H1 (cell line): Measurements from ENCODE around the gene ABCA13. TPM values are rescaled to one million over a fixed set of nuclear protein-coding genes. Genes with fewer than 3 reads are reported as not detected.

Experiments
- CTCF ChIA-PET: fragments of 300-600 bp; sonication (Branson Sonifier 250); formaldehyde crosslinking; loops from one replicate; lab custom pipeline; 2021; ENCODE audit not compliant: partially characterized antibody; lab: Charles Lee
- POLR2A ChIA-PET: fragments of 300-600 bp; sonication (Branson Sonifier 250); formaldehyde crosslinking; loops from one replicate; lab custom pipeline; 2021; ENCODE audit warnings: inconsistent platforms; ENCODE audit not compliant: partially characterized antibody; lab: Charles Lee
- DNase-seq, 2 experiments: peaks; one replicate each; pipeline versions ENCODE4 v3.0.0 to v3.0.0-alpha.2; 2010 to 2022; ENCODE audit warnings: low spot score in 2 of 2, low read depth in 1 of 2, mixed read lengths in 1 of 2
- FAIRE-seq: peaks from 2 replicates; lab custom pipeline; 2011; peaks lifted over from hg19 to GRCh38; lab: Jason Lieb, UNC
- H2AFZ ChIP-seq: 2 replicates; pipeline ENCODE4 v1.8.1; 2012; ENCODE audit warnings: low read length, inconsistent platforms
- H2AK5ac ChIP-seq: 2 replicates; pipeline ENCODE4 v1.6.1; 2013; ENCODE audit warnings: low read depth, low read length
- H2BK120ac ChIP-seq: replicated peaks from 2 replicates; pipeline ENCODE3; 2013; ENCODE audit warnings: low read depth, low read length, inconsistent platforms
- H2BK12ac ChIP-seq: 2 replicates; pipeline ENCODE4 v1.6.1; 2013; ENCODE audit warnings: low read depth, low read length
- H2BK15ac ChIP-seq: 2 replicates; pipeline ENCODE4 v1.6.1; 2013; ENCODE audit warnings: low read length
- H2BK20ac ChIP-seq: 2 replicates; pipeline ENCODE4 v1.6.1; 2013; ENCODE audit warnings: low read length
- H2BK5ac ChIP-seq: 2 replicates; pipeline ENCODE4 v1.6.1; 2013; ENCODE audit warnings: low read depth, low read length
- H3K14ac ChIP-seq: 2 replicates; pipeline ENCODE4 v1.6.1; 2013; ENCODE audit warnings: inconsistent platforms; ENCODE audit not compliant: insufficient read length
- H3K18ac ChIP-seq: 2 replicates; pipeline ENCODE4 v1.6.1; 2013; ENCODE audit warnings: low read length; ENCODE audit errors: extremely low read depth
- H3K23ac ChIP-seq: 2 replicates; pipeline ENCODE4 v1.6.1; 2013; ENCODE audit warnings: inconsistent platforms; ENCODE audit not compliant: insufficient read length
- H3K23me2 ChIP-seq: 2 replicates; pipeline ENCODE4 v1.6.1; 2013; ENCODE audit warnings: low read depth, low read length
- H3K27ac ChIP-seq: 2 replicates; pipeline ENCODE4 v1.6.1; 2011; ENCODE audit warnings: low read depth, low read length, inconsistent platforms
- H3K27me3 ChIP-seq, 4 experiments: replicated peaks in 1 of 4; 1 replicate in 1 of 4; 2 replicates in 3 of 4; pipeline versions ENCODE4 v1.6.1 to v1.8.1; 2011 to 2013; ENCODE audit warnings: low read length in 3 of 4, mild to moderate bottlenecking in 3 of 4, inconsistent platforms in 2 of 4, mixed read lengths in 2 of 4, moderate library complexity in 1 of 4; ENCODE audit not compliant: control insufficient read depth in 3 of 4, insufficient read depth in 3 of 4; ENCODE audit errors: extremely low read depth in 1 of 4
- H3K36me3 ChIP-seq, 4 experiments: 2 replicates each; pipeline versions ENCODE4 v1.6.1 to v1.8.1; 2011 to 2013; ENCODE audit warnings: mild to moderate bottlenecking in 4 of 4, low read length in 3 of 4, moderate library complexity in 2 of 4, control low read depth in 1 of 4, inconsistent platforms in 1 of 4; ENCODE audit not compliant: insufficient read depth in 4 of 4, control insufficient read depth in 2 of 4
- H3K4ac ChIP-seq: replicated peaks from 2 replicates; pipeline ENCODE3; 2013; ENCODE audit warnings: low read length, low read depth, mixed read lengths, inconsistent platforms; ENCODE audit not compliant: insufficient read length
- H3K4me1 ChIP-seq, 4 experiments: replicated peaks in 1 of 4; 1 replicate in 1 of 4; 2 replicates in 3 of 4; pipeline versions ENCODE4 v1.6.1 to v1.8.1; 2011 to 2013; ENCODE audit warnings: low read length in 3 of 4, inconsistent platforms in 2 of 4, mixed read lengths in 1 of 4; ENCODE audit not compliant: insufficient read depth in 4 of 4, control insufficient read depth in 3 of 4
- H3K4me2 ChIP-seq, 2 experiments: 2 replicates each; pipeline versions ENCODE4 v1.6.1 to v1.8.1; 2011 to 2013; ENCODE audit warnings: low read depth in 2 of 2, low read length in 2 of 2, control low read depth in 1 of 2, inconsistent platforms in 1 of 2, mild to moderate bottlenecking in 1 of 2; ENCODE audit not compliant: insufficient read depth in 1 of 2
- H3K4me3 ChIP-seq, 4 experiments: fragments of 200-600, 300-600 bp in 1 of 4; sonication (generic), shearing (Covaris generic), sonication (Bioruptor Twin) in 1 of 4; 2 replicates each; pipeline versions ENCODE4 v1.5.1 to v1.8.1; 2011 to 2016; ENCODE audit warnings: low read length in 4 of 4, low read depth in 3 of 4, control low read depth in 2 of 4, inconsistent platforms in 2 of 4, mild to moderate bottlenecking in 2 of 4, mixed read lengths in 1 of 4, moderate library complexity in 1 of 4; ENCODE audit not compliant: insufficient read depth in 2 of 4; ENCODE audit errors: extremely low read depth in 1 of 4
- H3K56ac ChIP-seq: replicated peaks from 2 replicates; pipeline ENCODE3; 2013; ENCODE audit warnings: low read depth, mild to moderate bottlenecking, mixed read lengths, low read length, inconsistent platforms; ENCODE audit not compliant: insufficient read length
- H3K79me1 ChIP-seq: 2 replicates; pipeline ENCODE4 v1.6.1; 2013; ENCODE audit warnings: low read depth, low read length, control low read depth
- H3K79me2 ChIP-seq, 2 experiments: 2 replicates each; pipeline versions ENCODE4 v1.6.1 to v1.8.1; 2012 to 2013; ENCODE audit warnings: low read length in 2 of 2, mild to moderate bottlenecking in 2 of 2, inconsistent platforms in 1 of 2; ENCODE audit not compliant: insufficient read depth in 2 of 2, control insufficient read depth in 1 of 2
- H3K9ac ChIP-seq, 4 experiments: replicated peaks in 1 of 4; 1 replicate in 1 of 4; 2 replicates in 3 of 4; pipeline versions ENCODE4 v1.6.1 to v1.8.1; 2011 to 2013; ENCODE audit warnings: low read depth in 3 of 4, low read length in 3 of 4, control low read depth in 2 of 4, mild to moderate bottlenecking in 2 of 4, moderate library complexity in 2 of 4, inconsistent platforms in 1 of 4; ENCODE audit errors: extremely low read depth in 1 of 4
- H3K9me3 ChIP-seq, 2 experiments: 2 replicates each; pipeline versions ENCODE4 v1.6.1 to v1.8.1; 2012 to 2013; ENCODE audit warnings: mild to moderate bottlenecking in 2 of 2, moderate library complexity in 2 of 2, control low read depth in 1 of 2, inconsistent platforms in 1 of 2, low read depth in 1 of 2, low read length in 1 of 2, mixed read lengths in 1 of 2; ENCODE audit not compliant: insufficient read depth in 2 of 2
- H4K20me1 ChIP-seq, 2 experiments: replicated peaks in 1 of 2; 2 replicates each; pipeline versions ENCODE3 to v1.8.1; 2011 to 2013; ENCODE audit warnings: inconsistent platforms in 2 of 2, low read length in 2 of 2, mild to moderate bottlenecking in 1 of 2; ENCODE audit not compliant: insufficient read depth in 2 of 2, control insufficient read depth in 1 of 2
- H4K5ac ChIP-seq: 2 replicates; pipeline ENCODE4 v1.6.1; 2013; ENCODE audit warnings: low read length, low read depth, mixed read lengths, inconsistent platforms; ENCODE audit not compliant: insufficient read length
- H4K8ac ChIP-seq: 2 replicates; pipeline ENCODE4 v1.8.0; 2013; ENCODE audit warnings: mild to moderate bottlenecking, moderate library complexity, low read length, inconsistent platforms; ENCODE audit not compliant: insufficient read depth; ENCODE audit errors: extremely low read depth
- H4K91ac ChIP-seq: replicated peaks from 2 replicates; pipeline ENCODE3; 2013; ENCODE audit warnings: low read length, mixed read lengths, inconsistent platforms; ENCODE audit not compliant: insufficient read length
- KDM1A ChIP-seq: fragments of 200-600, 300-600 bp; sonication (generic); IDR thresholded peaks from 2 replicates; pipeline ENCODE4 v1.7.1; 2016; ENCODE audit warnings: mild to moderate bottlenecking, low read length, borderline replicate concordance
- WGBS, 2 experiments: shearing (Covaris generic) in 1 of 2; methylation state at CpG; one replicate each; pipeline versions ENCODE4 v1.1.6 to v1.1.7; 2013 to 2015; ENCODE audit warnings: low lambda C conversion rate in 2 of 2, mixed read lengths in 2 of 2, inconsistent platforms in 1 of 2, low coverage in 1 of 2, missing lambda C conversion rate in 1 of 2; ENCODE audit not compliant: insufficient replicate concordance in 2 of 2, insufficient coverage in 1 of 2, insufficient read length in 1 of 2; ENCODE audit errors: extremely low coverage in 1 of 2, missing lambda C conversion rate in 1 of 2; 5-methylcytosine and 5-hydroxymethylcytosine counted together
- polyA plus RNA-seq, 7 experiments: library from polyadenylated mRNA; depleted of rRNA in 3 of 7; stranded (reverse) in 5 of 7; unstranded in 2 of 7; fragments of >200 nt in 5 of 7; fragments of 200-250 nt in 2 of 7; gene quantifications; 1 replicate in 5 of 7; 2 replicates in 1 of 7; 4 replicates in 1 of 7; pipeline versions ENCODE4 v1.2.1 to v1.2.3, GENCODE V29; 2011 to 2013; ENCODE audit warnings: missing spikeins in 2 of 7, mixed read lengths in 2 of 7
- total RNA-seq: library from RNA; stranded (reverse); fragmentation: NEBNext Ultra II Directional; extraction: Animal tissue kit (Norgen Biotek cat#: 25700); gene quantifications from 2 replicates; pipeline ENCODE4 v1.2.1, GENCODE V29; 2021

Gene ABCA13
- total and polyA plus RNA-seq, 2 of the 8 experiments (the other 6 are each of a cell fraction or from before 2014, with no cell fraction given) = 0.07 to 0.09 TPM

DNA sequence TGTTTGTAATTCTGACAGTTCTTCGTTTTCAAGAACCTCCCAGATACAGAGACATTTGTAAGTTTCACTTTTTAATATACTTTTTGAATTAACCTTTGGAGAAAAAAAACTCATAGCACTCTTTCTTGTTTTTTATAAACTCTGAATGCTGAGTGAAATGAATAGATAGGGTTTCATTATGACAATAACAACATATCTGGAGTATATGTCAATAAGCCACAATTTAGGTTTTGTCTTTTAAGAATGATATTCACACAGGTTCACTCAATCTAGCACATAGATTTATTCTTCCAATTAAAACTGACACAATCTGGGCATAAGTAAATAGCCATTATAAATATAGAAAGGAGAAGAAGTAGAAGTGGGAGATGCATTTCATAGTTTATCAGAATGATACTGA lies 21.7 kb downstream of the ABCA13 start:
- peaks cover 0 to 2% of the 10 kb centered on the region in 2 experiments for H4K20me1 ChIP-seq
- no peak for FAIRE-seq

More for the DNA sequence above, 21.7 kb downstream of the ABCA13 start:
- Histone ChIP-seq H3K27me3 (no peaks in the 10 kb centered on the region), H3K4me3 (no peak overlapping the region), H3K56ac (no peak overlapping the region), H3K79me2 (no peaks in the 10 kb centered on the region), H4K5ac (no peak overlapping the region), H2AFZ (no peak overlapping the region), H3K36me3 (no peaks in the 10 kb centered on the region), H3K4me1 (no peaks in the 10 kb centered on the region), H2BK20ac (no peak overlapping the region), H2BK120ac (no peak overlapping the region), H2BK5ac (no peak overlapping the region), H3K4me2 (no peak overlapping the region), H2BK15ac (no peak overlapping the region), H3K9me3 (peaks cover 1 to 3% of the 10 kb centered on the region in 2 experiments; a peak in 2 of 4 replicates), H3K23ac (no peak overlapping the region), H3K18ac (no peak overlapping the region), H4K91ac (no peak overlapping the region), H2BK12ac (no peak overlapping the region), H3K79me1 (no peaks in the 10 kb centered on the region), H3K27ac (no peak overlapping the region), H3K4ac (no peak overlapping the region), H3K14ac (no peak overlapping the region), H3K23me2 (peaks cover 4% of the 10 kb centered on the region; the same call in 1 of the 2 replicates), H4K8ac (no peak overlapping the region), H3K9ac (no peak overlapping the region), H2AK5ac (no peak overlapping the region)
- no peak for DNase-seq
- no peak for TF ChIP-seq KDM1A
- CTCF ChIA-PET = no interaction called here
- POLR2A ChIA-PET = no interaction called here
- WGBS, 2 experiments = 88% methylated on average over 1 of the region's 1 CpG; no CpG with 5 or more reads in 1 of the 2 experiments
